ENCODE measurements around the gene FN3K.

FN3K gene

DNA sequence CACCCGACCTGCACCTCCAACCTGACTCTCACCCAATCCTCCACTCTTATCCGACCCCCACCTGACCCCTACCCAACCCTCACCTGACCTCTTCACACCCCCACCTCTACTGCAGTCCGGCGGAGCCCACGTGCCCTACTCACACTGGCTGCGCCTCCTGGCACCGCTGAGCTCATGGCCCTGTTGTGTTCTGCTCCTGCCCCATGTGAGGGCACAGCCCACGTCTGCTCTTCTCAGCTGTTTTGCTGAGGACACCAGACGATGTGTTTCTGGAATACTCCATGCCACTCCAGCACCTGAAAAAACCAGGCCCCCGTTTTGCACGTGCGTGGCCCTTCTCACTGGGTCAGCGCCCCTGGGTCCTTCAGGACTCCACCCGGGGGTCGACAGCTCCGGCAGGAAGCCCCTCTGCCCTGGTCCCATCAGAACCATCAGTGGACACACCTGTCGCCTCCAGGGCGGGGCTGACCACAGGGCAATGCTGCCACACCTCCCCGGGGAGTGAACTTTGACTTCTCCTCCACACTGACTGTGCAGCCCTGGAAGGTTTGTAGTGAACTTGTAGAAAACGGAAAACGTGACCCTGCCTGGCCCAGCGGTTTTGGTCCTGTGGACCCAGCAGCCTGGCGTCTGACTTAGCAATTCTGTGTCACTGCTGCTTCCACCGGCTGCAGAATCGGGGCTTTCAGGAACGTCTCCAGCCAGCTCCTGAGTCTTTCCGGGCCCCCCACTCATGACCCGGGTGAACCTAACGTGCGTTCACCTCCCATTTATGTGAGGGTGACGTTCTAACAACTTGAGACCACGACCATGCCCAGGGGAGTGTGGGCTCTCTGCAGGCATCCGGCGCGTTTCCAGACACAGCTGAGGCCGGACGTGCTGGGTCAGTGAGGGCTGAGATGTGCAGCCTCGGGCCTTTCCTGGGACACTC, 31.2 kb upstream of the FN3K start:
- DNase-seq (ENCODE audit: low spot score), result no peak

DNA sequence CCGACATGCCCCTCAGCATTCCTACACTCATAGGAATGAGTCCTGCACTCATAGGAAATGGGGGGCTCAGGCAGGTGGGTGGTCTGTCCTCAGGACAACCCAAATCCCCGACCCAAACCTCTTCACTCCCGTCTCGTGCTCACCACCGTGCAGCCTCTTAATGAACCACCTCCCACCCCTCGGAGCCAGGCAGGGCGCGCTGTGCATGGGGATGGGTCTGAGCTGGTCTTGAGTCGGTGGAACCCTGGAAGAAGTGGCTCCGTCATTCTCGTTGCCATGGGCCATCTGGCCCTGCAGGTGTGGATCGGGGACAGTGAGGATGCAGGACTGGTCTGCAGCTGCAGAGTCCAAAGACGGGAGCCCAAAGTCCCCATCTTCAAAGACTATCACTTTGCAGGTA, 30.5 kb upstream of the FN3K start:
- DNase-seq (ENCODE audit: low spot score), result no peak

DNA sequence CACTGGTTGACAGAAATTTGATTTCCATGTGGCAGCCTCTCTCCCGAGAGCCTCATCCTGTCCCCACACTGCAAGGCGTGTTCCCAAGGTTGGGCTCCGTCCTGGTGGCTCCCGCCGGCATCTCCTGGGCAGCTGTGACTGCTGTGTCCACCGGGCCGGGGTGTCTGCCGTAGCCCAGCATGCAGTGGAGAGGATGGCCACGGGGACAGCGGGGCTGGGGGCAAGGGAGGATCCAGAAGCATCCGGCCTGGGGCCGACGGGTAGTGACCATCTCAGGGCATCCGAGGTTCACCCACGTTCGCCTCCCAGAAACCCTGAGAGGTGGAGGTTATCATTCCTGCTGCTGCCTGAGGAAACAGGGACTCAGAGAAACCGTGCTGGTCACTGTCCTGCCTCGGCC, 29.7 kb upstream of the FN3K start:
- no peak for DNase-seq (ENCODE audit: low spot score)

DNA sequence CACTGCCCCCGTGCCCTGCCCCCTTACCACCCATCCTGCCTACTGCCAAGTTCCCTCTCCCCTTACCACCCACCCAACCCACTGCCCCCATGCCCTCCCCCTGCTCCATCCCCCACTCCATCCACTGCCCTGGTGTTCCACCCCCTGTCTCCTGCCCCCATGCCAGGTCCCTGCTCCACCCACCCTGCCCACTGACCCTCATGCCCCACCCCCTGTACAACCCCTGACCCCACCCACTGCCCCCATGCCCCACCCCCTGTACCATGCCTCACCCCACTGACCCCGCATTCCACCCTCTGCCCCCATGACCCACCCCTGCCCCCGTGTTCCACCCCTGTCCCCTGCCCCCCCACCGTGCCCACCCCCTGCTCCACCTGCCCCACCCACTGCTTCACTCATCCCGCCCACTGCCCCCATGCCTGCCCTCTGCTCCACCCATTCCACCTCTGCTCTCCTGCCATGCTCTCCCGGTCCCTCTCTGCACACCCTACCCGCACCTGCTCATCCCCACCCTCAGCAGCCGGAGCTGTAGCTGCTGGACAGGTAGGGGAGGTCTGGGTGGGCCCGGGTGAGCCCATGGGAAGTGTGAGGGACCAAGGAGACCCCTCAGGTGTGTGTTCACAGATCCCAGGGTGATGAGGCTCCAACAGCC, 26.3 kb upstream of the FN3K start:
- DNase-seq (ENCODE audit: low spot score), result no peak

DNA sequence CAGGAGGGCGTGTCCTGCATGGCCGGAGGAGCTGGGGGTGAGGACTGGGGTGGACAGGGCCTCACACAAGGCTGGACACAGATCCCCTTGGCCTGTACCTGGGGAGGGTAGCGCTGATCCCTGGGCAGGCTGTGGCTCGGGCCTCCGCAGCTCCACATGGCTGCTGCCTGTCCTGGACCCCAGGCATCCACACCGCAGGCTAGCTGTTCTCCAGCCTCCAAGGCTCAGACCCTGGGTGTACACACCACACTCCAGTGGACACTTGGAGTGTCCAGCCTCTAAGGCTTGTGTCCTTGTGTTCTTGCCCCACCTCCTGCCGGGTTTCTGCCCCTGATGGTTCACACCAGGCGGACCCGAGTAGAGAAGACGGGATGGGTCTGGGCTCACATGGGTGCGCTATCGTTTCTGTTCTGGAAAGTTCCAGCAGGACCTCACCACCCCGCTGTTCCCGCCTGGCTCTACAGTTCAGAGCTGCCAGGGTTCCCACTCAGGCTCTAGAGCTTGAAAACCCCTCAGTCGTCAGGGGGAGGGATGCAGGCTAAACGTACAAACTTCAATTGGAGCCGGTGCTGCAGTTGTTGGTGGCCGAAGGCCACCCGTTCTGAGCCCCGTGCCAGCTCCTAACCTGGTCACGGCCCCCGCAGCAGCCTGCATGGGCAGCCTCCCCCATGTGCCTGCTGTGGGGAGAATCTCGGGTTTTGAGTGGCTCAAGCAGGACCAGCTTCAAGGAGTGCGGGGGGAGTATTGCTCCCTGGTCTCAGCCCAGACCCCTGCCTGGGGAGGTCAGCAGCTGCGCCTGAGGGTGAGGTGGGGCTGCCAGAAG, 25.5 kb upstream of the FN3K start:
- no peak for DNase-seq (ENCODE audit: low spot score)

GRCh38 chr17:82710499-82711232, 24.7 kb upstream of the FN3K start:
- no peak for DNase-seq (ENCODE audit: low spot score)

- no peak for DNase-seq (ENCODE audit: low spot score)
Measured at GRCh38 chr17:82713071-82713723, 22.2 kb upstream of the FN3K start.

DNA sequence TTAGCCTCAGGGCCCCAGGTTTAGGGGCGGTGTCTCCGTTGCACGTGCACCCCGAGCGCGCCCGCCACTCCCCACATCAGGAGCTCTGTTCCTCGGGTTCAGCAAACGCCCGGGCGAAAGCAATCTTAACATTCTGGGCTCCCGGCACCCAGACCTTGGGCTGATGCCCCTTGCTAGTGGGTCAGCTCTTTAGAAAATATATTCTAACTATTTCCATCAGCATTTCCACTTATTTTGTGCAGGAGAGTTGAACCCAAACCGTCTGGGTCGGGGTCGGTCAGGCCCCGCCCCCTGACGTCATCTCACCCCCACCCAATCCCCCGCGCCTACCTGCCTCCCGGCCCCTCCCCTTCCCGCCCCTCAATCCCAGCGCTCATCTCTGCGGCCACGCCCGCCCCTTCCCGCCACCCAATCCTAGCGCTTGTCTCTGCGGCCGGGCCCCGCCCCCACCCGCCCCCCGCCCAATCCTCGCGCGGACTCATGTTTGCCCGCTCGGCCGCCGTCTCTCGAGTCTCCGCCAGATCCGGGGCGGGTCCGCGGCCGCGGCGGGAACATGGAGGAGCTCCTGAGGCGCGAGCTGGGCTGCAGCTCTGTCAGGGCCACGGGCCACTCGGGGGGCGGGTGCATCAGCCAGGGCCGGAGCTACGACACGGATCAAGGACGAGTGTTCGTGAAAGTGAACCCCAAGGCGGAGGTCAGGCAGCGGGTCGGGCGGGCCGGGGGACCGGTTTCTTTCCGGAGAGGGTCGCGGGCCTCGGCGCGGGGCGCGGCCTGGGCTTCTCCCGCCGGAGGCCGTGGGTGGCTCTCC, 19.0 kb upstream of the FN3K start, which contains the start of gene FN3KRP:
FN3KRP (plus strand) TSS at position 504 of the 808 bp plus-strand sequence; CDS start at position 554, 50 bp downstream.
- DNase-seq (ENCODE audit: low spot score), result peak; percentile 96

GRCh38 chr17:82718986-82719685, 16.3 kb upstream of the FN3K start:
- DNase-seq (ENCODE audit: low spot score), result no peak

DNA sequence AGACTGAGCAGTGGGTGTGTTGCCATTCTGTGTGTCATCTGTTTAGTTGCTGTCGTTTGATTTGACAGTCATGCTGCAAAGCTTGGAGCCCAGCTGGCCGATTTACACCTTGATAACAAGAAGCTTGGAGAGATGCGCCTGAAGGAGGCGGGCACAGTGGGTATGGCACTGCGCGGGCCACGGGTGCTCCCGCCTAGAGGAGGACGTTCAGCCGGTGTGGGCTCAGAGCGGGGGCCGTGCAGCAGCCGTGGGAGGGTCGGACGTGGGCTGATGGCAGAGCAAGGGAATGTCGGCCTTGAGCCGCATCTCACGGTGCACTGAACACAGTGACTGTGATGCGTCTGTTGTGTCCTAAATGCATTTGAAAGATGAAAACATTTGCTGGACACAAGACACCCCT, 15.2 kb upstream of the FN3K start:
- DNase-seq (ENCODE audit: low spot score), result no peak

- DNase-seq (ENCODE audit: low spot score), result no peak
Measured at GRCh38 chr17:82722341-82723013, 12.9 kb upstream of the FN3K start.

- DNase-seq (ENCODE audit: low spot score), result no peak
Measured at GRCh38 chr17:82723169-82723807, 12.1 kb upstream of the FN3K start.

- DNase-seq (ENCODE audit: low spot score), result no peak
Measured at GRCh38 chr17:82726427-82726826, 9.0 kb upstream of the FN3K start.

GRCh38 chr17:82729479-82730260, 5.7 kb upstream of the FN3K start:
- DNase-seq (ENCODE audit: low spot score), result no peak

- DNase-seq (ENCODE audit: low spot score), result no peak
Measured at GRCh38 chr17:82732118-82732743, 3.2 kb upstream of the FN3K start.

- no peak for DNase-seq (ENCODE audit: low spot score)
Measured at GRCh38 chr17:82736511-82737185, 1.2 kb downstream of the FN3K start.

All from putamen (tissue), 1 donor.